Measurements from ENCODE around the gene BTRC. TPM values are rescaled to one million over a fixed set of nuclear protein-coding genes. Genes with fewer than 3 reads are reported as not detected.

The BTRC gene
- 11.6 TPM for polyA plus RNA-seq (2013, experiment 1 of 2)
- polyA plus RNA-seq (2013, experiment 2 of 2): 15.5 TPM

DNA sequence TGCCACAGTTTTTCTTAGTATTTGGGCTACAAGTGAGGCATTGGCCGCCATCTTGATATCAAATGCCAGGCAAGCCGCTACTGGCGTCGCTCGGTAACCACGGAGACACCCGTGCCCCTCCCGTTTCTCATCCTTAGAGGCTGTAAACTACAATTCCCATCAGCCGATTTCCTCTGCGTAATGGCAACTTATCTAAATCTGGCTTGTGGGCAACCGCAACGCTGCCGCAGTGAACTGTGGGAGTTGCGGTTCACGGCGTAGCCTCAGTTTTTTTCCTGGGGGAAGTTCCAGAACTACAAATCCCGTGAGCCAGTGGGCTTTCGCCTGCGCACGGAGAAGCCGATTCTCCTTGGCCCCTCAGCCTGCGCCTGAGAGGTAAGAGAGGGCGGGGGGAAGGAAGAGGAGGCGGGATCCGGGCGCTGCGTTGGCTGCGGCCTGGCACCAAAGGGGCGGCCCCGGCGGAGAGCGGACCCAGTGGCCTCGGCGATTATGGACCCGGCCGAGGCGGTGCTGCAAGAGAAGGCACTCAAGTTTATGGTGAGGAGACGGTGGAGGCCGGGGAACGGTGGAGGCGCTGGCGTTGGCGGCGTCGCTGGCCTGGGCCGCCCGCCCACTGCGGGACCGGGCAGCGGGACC lies at the start of gene BTRC:
Gene BTRC (plus strand): TSS at position 474 of the 636 bp plus-strand sequence. CDS start 16 bp downstream, at position 490.
- peak within 1 kb of the TSS; percentile 80 for H3K27ac ChIP-seq (ENCODE audit: low read depth, low read length)
- peak within 1 kb of the TSS; percentile 76 for H3K4me3 ChIP-seq (ENCODE audit: low read length)
- H3K4me1 ChIP-seq (ENCODE audit: insufficient read depth, low read length): peaks cover 10% of the 10 kb centered on the region
- WGBS: under 1% methylated on average over 50 of the region's 50 CpGs
- H3K27me3 ChIP-seq (ENCODE audit: insufficient read depth, low read length): no peaks in the 10 kb centered on the region
- H3K9ac ChIP-seq (ENCODE audit: low read depth, low read length): peak within 1 kb of the TSS; percentile 72
- no peaks in the 10 kb centered on the region for H3K36me3 ChIP-seq (ENCODE audit: insufficient read depth, low read length)
- no peaks in the 10 kb centered on the region for H3K9me3 ChIP-seq (ENCODE audit: insufficient read depth, low read depth, low read length)

DNA sequence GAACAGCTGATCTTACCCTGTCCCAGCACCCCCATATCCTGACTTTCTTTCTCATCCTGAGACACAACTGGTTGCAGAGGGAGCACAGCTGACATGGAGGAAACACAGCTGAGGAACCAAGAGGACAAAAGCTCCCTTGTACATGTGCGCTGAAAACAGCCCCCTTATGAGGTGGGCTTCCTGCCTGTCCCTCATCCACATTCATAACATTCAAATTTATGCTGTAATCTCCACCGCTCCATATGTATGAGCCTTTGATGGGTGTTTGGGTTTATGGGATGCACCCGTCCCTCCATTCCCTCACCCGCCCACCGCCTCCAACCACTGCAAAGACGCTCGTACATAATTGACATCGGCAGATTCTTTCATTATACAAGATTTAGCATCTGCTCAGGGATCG lies 49.6 kb upstream of the BTRC start:
- H3K27me3 ChIP-seq (ENCODE audit: insufficient read depth, low read length): peaks cover 8% of the 10 kb centered on the region; the same call in 1 of the 2 replicates
- H3K27ac ChIP-seq (ENCODE audit: low read depth, low read length): no peak overlapping the region
- no peaks in the 10 kb centered on the region for H3K36me3 ChIP-seq (ENCODE audit: insufficient read depth, low read length)
- H3K4me3 ChIP-seq (ENCODE audit: low read length): no peak overlapping the region
- H3K4me1 ChIP-seq (ENCODE audit: insufficient read depth, low read length): peaks cover 3% of the 10 kb centered on the region; the same call in 1 of the 2 replicates
- no peak overlapping the region for H3K9ac ChIP-seq (ENCODE audit: low read depth, low read length)
- H3K9me3 ChIP-seq (ENCODE audit: insufficient read depth, low read depth, low read length): no peaks in the 10 kb centered on the region
- 96% methylated on average over 9 of the region's 9 CpGs for WGBS

DNA sequence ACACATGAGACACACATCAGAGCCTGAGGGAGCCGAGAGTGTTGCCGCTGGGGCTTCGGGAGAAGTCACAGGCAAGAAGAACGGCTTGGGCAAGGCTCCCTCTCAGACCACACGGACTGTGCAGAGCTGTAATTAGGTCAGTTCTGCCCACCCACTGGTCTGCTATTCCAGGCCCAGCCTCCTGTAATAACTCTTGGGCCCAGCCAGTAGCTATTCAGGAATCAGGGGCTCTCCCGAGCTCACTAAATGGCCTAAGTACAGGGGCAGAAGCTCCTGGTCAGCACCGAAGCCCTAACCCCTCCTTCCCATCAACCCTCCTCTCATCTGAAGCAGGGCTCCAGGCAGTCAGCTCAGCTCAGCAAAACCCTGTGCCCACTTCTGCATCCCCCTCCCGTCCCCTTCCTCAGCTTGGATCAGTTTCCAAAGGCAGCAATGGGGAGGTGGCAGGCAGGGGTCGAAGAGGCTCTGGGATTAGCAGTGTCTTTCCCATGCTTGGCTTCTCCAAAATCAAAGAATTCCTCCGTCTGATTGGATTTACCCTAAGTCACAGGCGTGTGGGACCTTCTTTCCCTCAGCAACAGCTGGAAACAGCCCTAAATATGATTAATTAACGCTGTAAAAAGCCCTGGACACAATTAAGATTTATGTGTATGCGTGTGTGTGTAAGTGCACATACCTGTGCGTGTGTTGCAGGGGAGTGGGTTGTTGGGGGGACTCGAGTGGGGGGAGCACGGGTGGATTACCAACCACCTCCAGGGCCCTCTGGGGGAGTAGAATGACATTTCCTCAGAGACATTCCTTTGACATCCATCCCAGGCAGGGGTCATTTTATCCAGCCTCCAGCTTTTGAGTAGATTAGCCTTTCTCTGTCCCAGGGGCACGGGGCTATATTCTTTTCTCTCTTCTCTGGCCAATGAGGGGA lies 48.4 kb upstream of the BTRC start:
- H3K36me3 ChIP-seq (ENCODE audit: insufficient read depth, low read length): no peaks in the 10 kb centered on the region
- peaks cover 4% of the 10 kb centered on the region for H3K4me1 ChIP-seq (ENCODE audit: insufficient read depth, low read length)
- H3K27ac ChIP-seq (ENCODE audit: low read depth, low read length): no peak overlapping the region
- 74% methylated on average over 17 of the region's 17 CpGs for WGBS
- 0 out of 2 replicates have a peak, but pooled peaks cover 11% of the 10 kb centered on the region for H3K27me3 ChIP-seq (ENCODE audit: insufficient read depth, low read length)
- no peaks in the 10 kb centered on the region for H3K9me3 ChIP-seq (ENCODE audit: insufficient read depth, low read depth, low read length)
- no peak overlapping the region for H3K9ac ChIP-seq (ENCODE audit: low read depth, low read length)
- H3K4me3 ChIP-seq (ENCODE audit: low read length): no peak overlapping the region

DNA sequence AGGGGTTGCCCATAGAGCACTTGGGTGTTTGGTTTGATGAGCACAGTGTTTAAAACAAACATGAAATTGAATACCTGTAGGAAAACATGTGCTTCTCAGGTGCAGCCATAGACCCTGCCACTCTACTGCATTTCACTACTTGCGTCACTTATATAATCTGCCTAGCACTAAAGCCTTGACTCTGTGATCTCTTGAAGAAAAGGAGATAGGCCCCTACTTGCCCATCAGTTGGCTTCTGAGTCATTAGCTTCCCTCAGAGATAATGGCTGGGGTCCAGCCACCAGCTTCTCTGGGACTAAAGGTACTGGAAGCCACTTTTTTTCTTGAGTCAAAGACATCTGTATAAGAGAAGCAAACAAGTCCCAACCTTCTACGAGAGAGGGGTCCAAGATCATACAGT lies 45.9 kb upstream of the BTRC start:
- no peaks in the 10 kb centered on the region for H3K9me3 ChIP-seq (ENCODE audit: insufficient read depth, low read depth, low read length)
- H3K9ac ChIP-seq (ENCODE audit: low read depth, low read length): no peak overlapping the region
- no peak overlapping the region for H3K4me3 ChIP-seq (ENCODE audit: low read length)
- H3K36me3 ChIP-seq (ENCODE audit: insufficient read depth, low read length): no peaks in the 10 kb centered on the region
- no peak overlapping the region for H3K27ac ChIP-seq (ENCODE audit: low read depth, low read length)
- 71% methylated on average over 2 of the region's 2 CpGs for WGBS
- H3K27me3 ChIP-seq (ENCODE audit: insufficient read depth, low read length): 0 out of 2 replicates have a peak, but pooled peaks cover 11% of the 10 kb centered on the region
- H3K4me1 ChIP-seq (ENCODE audit: insufficient read depth, low read length): peaks cover 17% of the 10 kb centered on the region

DNA sequence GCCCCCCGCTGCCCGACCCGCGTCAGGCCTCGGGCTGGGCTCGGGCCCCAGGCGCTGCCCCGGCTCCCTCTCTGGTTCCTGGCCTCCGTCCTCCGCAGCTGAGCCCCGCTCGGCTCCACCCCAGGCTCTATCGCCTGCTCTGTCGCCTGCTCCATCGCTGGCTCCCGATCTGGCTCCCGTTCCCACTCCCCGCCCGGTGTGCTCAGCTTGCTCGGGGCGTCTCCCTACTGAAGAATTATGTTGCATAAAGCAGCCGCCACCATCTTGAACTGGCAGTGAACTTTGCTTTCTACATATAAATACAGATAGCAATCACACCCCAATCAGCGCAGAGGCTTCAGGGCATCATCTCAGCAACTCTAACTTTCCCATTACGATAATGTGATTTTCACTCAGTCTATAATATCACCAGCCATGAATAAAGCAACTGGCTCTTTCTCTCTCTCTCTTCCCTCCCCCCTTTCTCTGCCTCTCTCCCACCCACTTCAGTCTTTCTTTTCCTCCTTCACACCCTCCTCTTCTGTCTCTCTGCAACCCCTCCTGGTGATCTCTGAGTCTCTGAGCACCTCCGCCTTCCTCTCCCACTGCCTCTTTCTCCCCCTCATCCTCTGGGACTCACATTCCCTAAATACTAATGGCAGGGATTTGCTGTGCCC lies 43.3 kb upstream of the BTRC start:
- Histone ChIP-seq H3K27ac (ENCODE audit: low read depth, low read length) (no peak overlapping the region), H3K4me3 (ENCODE audit: low read length) (peak overlapping the region; percentile 37), H3K9ac (ENCODE audit: low read depth, low read length) (no peak overlapping the region), H3K9me3 (ENCODE audit: insufficient read depth, low read depth, low read length) (no peaks in the 10 kb centered on the region), H3K36me3 (ENCODE audit: insufficient read depth, low read length) (no peaks in the 10 kb centered on the region), H3K27me3 (ENCODE audit: insufficient read depth, low read length) (0 out of 2 replicates have a peak, but pooled peaks cover 11% of the 10 kb centered on the region), H3K4me1 (ENCODE audit: insufficient read depth, low read length) (peaks cover 13% of the 10 kb centered on the region)
- 25% methylated on average over 25 of the region's 25 CpGs for WGBS

DNA sequence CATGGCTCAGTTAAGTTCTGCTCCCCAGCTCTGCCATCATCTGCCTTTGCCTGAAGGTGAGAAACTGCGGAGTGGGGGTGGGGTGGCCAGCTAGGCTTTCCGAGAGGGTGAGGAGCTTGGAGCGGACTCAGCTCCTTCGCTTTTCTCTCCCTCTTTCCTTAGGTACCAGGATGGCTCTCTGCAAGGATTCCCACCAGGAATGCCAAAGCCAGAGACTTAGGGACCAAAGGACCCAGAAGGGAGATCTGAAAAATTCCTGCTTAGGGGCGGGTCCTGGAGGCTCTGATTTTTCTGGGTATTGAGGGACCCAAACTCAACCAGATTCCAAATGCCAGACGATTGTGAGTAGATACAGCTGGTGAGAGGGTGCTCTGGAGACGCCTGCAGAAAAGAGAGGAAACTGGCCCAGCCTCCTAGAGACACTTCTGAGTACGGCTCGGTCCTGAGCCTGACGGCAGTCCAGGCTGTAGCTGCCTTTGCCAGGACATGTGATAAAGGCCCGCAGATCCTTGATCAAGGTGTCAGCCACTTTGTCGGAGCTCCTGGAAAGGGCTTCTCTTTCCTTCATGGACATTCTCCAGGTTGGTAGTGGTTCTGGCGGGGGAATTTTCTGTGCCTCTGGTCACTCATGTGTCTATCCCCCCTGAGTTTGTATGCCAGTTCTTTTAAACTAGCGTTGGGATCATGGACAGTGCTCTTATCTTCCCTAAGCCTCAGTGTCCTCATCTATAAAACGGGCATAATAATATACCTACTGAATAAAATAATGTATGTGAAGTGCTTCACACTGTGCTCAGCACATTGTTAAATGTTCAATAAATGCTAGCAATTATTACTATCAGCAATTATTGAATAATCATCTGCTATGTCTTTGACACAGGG lies 42.5 kb upstream of the BTRC start:
- Histone ChIP-seq H3K9ac (ENCODE audit: low read depth, low read length) (no peak overlapping the region), H3K27ac (ENCODE audit: low read depth, low read length) (no peak overlapping the region), H3K4me1 (ENCODE audit: insufficient read depth, low read length) (peaks cover 13% of the 10 kb centered on the region), H3K27me3 (ENCODE audit: insufficient read depth, low read length) (0 out of 2 replicates have a peak, but pooled peaks cover 11% of the 10 kb centered on the region), H3K4me3 (ENCODE audit: low read length) (peak overlapping the region; percentile 37), H3K36me3 (ENCODE audit: insufficient read depth, low read length) (no peaks in the 10 kb centered on the region), H3K9me3 (ENCODE audit: insufficient read depth, low read depth, low read length) (no peaks in the 10 kb centered on the region)
- WGBS: 25% methylated on average over 14 of the region's 15 CpGs

DNA sequence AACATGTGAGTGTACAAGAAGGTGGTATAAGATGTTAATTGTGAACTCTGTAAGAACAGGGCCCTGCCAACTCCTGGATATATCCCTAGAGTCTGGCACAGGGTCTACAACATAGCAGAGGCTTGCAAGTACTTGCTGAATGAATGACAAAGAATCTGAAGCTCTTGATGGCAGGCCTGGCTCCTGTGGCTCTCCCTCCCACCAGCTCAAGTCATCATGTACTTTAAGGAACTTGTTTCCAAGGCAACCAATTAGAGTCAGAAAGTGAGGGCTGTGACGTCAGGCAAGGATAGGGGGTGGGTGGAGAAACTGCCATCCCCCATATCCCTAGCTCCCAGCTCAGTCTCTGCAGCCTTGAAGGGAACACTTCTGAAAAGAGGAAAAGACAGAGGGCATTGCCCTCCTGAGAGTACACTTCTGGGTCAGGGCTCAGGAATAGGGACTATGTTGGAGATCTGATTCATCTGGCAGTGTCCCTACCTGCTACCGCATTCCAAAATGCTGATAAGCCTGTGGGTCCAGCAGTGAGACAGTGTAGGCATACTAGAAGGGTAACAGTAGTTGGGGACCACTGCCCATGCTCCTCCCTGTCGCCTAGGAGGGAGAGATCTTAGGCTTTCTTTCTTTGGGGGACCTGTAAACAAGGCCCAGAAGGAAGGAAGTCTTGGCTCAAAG lies 34.6 kb upstream of the BTRC start:
- H3K4me3 ChIP-seq (ENCODE audit: low read length): no peak overlapping the region
- peaks cover 8% of the 10 kb centered on the region; the same call in 1 of the 2 replicates for H3K4me1 ChIP-seq (ENCODE audit: insufficient read depth, low read length)
- no peaks in the 10 kb centered on the region for H3K36me3 ChIP-seq (ENCODE audit: insufficient read depth, low read length)
- H3K27me3 ChIP-seq (ENCODE audit: insufficient read depth, low read length): no peaks in the 10 kb centered on the region
- H3K9ac ChIP-seq (ENCODE audit: low read depth, low read length): no peak overlapping the region
- H3K9me3 ChIP-seq (ENCODE audit: insufficient read depth, low read depth, low read length): no peaks in the 10 kb centered on the region
- WGBS: 90% methylated on average over 2 of the region's 3 CpGs
- no peak overlapping the region for H3K27ac ChIP-seq (ENCODE audit: low read depth, low read length)

DNA sequence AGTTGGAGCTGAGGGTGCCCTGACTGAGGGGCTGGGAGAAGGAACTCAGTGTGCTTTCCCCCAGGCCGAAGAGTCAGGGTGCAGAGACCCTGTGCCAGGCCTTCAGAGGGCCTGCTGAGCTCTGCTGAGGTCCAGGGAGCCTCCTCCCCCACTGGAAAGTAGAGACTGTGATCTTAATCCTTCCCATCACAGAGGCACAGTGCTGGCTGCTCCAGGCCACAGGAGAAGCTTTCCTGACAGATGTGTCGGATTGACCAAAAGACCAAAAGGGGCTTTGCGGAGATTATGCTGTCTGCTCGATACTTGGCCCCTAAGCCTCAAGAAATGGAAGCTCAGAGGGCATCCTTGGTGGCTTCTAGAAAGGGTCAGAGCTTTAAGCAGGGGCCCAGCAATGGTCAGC lies 32.9 kb upstream of the BTRC start:
- Histone ChIP-seq H3K4me1 (ENCODE audit: insufficient read depth, low read length) (peaks cover 8% of the 10 kb centered on the region; the same call in 1 of the 2 replicates), H3K9me3 (ENCODE audit: insufficient read depth, low read depth, low read length) (no peaks in the 10 kb centered on the region), H3K36me3 (ENCODE audit: insufficient read depth, low read length) (no peaks in the 10 kb centered on the region), H3K27me3 (ENCODE audit: insufficient read depth, low read length) (no peaks in the 10 kb centered on the region), H3K9ac (ENCODE audit: low read depth, low read length) (no peak overlapping the region), H3K4me3 (ENCODE audit: low read length) (no peak overlapping the region), H3K27ac (ENCODE audit: low read depth, low read length) (no peak overlapping the region)
- 87% methylated on average over 4 of the region's 4 CpGs for WGBS

DNA sequence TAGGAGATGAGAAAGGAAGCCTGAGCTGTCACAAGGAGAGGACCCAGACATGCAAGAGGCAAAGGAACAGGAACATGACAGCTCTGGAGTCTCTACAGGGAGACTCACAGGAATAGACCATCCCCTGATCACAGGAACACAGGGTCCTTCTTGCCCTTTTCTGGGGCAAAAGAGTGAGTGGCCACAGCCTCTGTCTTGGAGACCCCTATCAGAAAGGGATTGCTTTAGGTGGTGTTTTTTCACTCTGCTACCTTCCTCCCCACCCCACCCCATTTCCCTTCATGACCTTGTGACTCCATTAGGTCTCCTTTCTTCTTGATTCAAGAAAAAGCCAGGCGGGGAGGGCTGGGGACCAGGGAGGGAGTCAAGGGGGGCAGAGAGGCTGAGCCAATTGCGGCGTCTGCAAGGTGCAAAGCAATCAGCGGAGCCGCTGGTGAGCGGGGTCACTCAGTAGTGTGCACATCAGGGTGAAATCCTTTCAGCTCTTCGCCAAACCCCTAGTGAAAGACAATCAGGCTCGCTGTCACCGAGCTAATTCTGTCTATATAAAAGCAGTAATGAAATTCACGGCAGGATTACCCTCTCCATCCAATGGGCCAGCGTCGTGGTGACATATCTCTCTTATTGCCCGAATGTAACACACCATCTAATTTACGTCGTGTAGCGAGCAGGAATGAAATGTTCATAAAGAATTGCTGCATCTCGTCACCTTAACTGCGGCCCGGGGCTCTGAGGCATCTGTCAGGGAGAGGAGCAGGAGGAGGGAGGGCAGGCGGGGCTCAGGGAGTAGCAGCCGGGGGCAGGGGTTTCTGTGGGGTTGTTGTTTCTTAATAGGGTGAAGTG lies 31.5 kb upstream of the BTRC start:
- 82% methylated on average over 21 of the region's 21 CpGs for WGBS
- no peak overlapping the region for H3K4me3 ChIP-seq (ENCODE audit: low read length)
- peaks cover 4% of the 10 kb centered on the region; the same call in 1 of the 2 replicates for H3K9me3 ChIP-seq (ENCODE audit: insufficient read depth, low read depth, low read length)
- H3K9ac ChIP-seq (ENCODE audit: low read depth, low read length): no peak overlapping the region
- no peak overlapping the region for H3K27ac ChIP-seq (ENCODE audit: low read depth, low read length)
- H3K27me3 ChIP-seq (ENCODE audit: insufficient read depth, low read length): no peaks in the 10 kb centered on the region
- peaks cover 8% of the 10 kb centered on the region; the same call in 1 of the 2 replicates for H3K4me1 ChIP-seq (ENCODE audit: insufficient read depth, low read length)
- no peaks in the 10 kb centered on the region for H3K36me3 ChIP-seq (ENCODE audit: insufficient read depth, low read length)

Measured in HUES64 (cell line).